ENCODE results near the gene STK24. TPM values are rescaled to one million over a fixed set of nuclear protein-coding genes. Genes with fewer than 3 reads are reported as not detected.

STK24 gene
- total and polyA plus RNA-seq, 10 of the 15 experiments (the other 5 are each of a cell fraction or from before 2014, with no cell fraction given) = 7.5 to 115 (median 52.9) TPM

DNA sequence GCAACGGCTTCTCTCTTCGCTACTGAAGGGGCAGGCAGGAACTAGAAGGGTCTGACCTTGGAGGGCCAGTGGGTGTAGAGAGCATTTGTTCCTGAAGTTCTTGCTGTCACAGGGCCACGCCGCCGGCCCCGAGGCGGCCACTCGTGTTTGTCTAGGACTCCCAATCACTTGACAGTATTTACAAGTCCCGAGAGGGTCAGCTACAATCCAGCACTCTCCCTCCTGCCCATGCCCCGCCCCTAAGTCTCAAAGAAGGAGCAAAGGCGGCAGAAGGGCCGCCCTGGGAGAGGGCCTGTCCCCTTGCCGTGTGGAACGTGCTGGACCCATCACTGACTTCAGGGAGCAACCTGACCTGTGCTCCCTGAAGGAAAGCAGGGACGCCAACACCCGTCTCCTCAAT lies 118.5 kb downstream of the STK24 start:
- H3K27me3 ChIP-seq (replicated peaks in 1 of 2; ENCODE audit: control insufficient read depth in 2 of 2, insufficient read depth in 2 of 2, low read length in 1 of 2) = no peaks in the 10 kb centered on the region
- H3K4me3 ChIP-seq = no peak overlapping the region
- ChIA-PET CTCF (interaction anchor here (1.0 kb wide), 1 partner anchor 46 kb away, joined by 3 read pairs; no protein-coding TSS in a partner anchor), RAD21 (ENCODE audit: unreplicated experiment) (interaction anchor here (2.4 kb wide), 1 partner anchor 13 kb away, joined by 8 read pairs; no protein-coding TSS in a partner anchor), SMC1A (ENCODE audit: uncharacterized antibody, unreplicated experiment) (no interaction called here), POLR2A (no interaction called here)
- 91% methylated on average over 16 of the region's 16 CpGs for WGBS (ENCODE audit: insufficient coverage, insufficient replicate concordance, low lambda C conversion rate, missing lambda C conversion rate)
- no peak for ATAC-seq
- H3K79me2 ChIP-seq (ENCODE audit: control insufficient read depth, insufficient read depth, low read length) = no peaks in the 10 kb centered on the region
- H3K36me3 ChIP-seq (ENCODE audit: control insufficient read depth in 2 of 2, insufficient read depth in 2 of 2, low read length in 1 of 2) = peaks cover 31 to 32% of the 10 kb centered on the region in 2 experiments
- no TSS peak for BruUV-seq (replicated peaks)
- H3K4me2 ChIP-seq (ENCODE audit: control insufficient read depth, insufficient read depth) = no peak overlapping the region
- no peaks in the 10 kb centered on the region for H4K20me1 ChIP-seq (ENCODE audit: control insufficient read depth, insufficient read depth)
- no peak overlapping the region for H3K27ac ChIP-seq (ENCODE audit: control insufficient read depth, insufficient read depth)
- H2AFZ ChIP-seq (ENCODE audit: control insufficient read depth, low read depth, low read length) = no peak overlapping the region
- in situ Hi-C loops (cut with MboI) = no loop called here
- H3K4me1 ChIP-seq (ENCODE audit: control insufficient read depth, insufficient read depth, low read length) = no peaks in the 10 kb centered on the region
- H3K9me3 ChIP-seq (replicated peaks; ENCODE audit: control insufficient read depth, insufficient read depth, low read length) = no peaks in the 10 kb centered on the region
- FAIRE-seq = no peak
- TF ChIP-seq STAT1 (conservative IDR thresholded peaks at IDR 0.05) = no peak
- no peak for TF ChIP-seq GABPA (IDR thresholded peaks at IDR 0.05; ENCODE audit: low read depth)
- TF ChIP-seq SIX5 (IDR thresholded peaks at IDR 0.05; ENCODE audit: low read depth, low read length, severe bottlenecking) = no peak
- TF ChIP-seq EGR1 (IDR thresholded peaks at IDR 0.05; ENCODE audit: borderline replicate concordance in 1 of 2, low read depth in 2 of 2, low read length in 2 of 2) = no peak
- no peak for TF ChIP-seq MYC (IDR thresholded peaks at IDR 0.05; ENCODE audit: insufficient read depth, insufficient read length, insufficient replicate concordance, low read length, severe bottlenecking)
- TF ChIP-seq NRF1 (conservative IDR thresholded peaks at IDR 0.05; ENCODE audit: low read depth, low read length) = no peak
- no peak for TF ChIP-seq CBX3 (IDR thresholded peaks at IDR 0.05; ENCODE audit: borderline replicate concordance, low read depth)
- TF ChIP-seq DPF2 (IDR thresholded peaks at IDR 0.05) = no peak
- no peak for TF ChIP-seq MTA3 (IDR thresholded peaks at IDR 0.05; ENCODE audit: borderline replicate concordance, low read length)
- intact Hi-C loops (cut with micrococcal nuclease; ENCODE audit: unreplicated experiment) = no loop called here
- no peak overlapping the region for H3K9ac ChIP-seq (ENCODE audit: control insufficient read depth, insufficient read depth, low read length)
- no peak for DNase-seq (ENCODE audit: low read depth, low spot score)
